HepG2 (cell line): ENCODE results near the gene SLC9A5. TPM values are rescaled to one million over a fixed set of nuclear protein-coding genes. Genes with fewer than 3 reads are reported as not detected.
A peak's percentile ranks its signal among the peaks of the same experiment; 100 is the strongest.

ENCODE experiments used
- BRD4 ChIP-seq: sonication (generic); formaldehyde crosslinking; IDR thresholded peaks from 2 replicates; pipeline ENCODE4 v1.4.0; 2020; ENCODE audit warnings: missing genetic modification reagents
- CEBPG ChIP-seq: IDR thresholded peaks from 2 replicates; pipeline ENCODE4 v1.6.1; 2016
- GFI1 ChIP-seq: sonication (generic); formaldehyde crosslinking; IDR thresholded peaks from 2 replicates; pipeline ENCODE4 v1.5.0; 2020; ENCODE audit warnings: missing genetic modification reagents, mild to moderate bottlenecking, borderline replicate concordance
- GPN1 ChIP-seq: sonication (generic); formaldehyde crosslinking; IDR thresholded peaks from 2 replicates; pipeline ENCODE4 v1.5.1; 2020; ENCODE audit warnings: missing genetic modification reagents, borderline replicate concordance
- HMG20A ChIP-seq: IDR thresholded peaks from 2 replicates; pipeline ENCODE4 v1.6.1; 2016; ENCODE audit warnings: borderline replicate concordance
- KMT2B ChIP-seq: IDR thresholded peaks from 2 replicates; pipeline ENCODE4 v1.6.1; 2016; ENCODE audit warnings: missing genetic modification reagents, missing compliant biosample characterization
- MATR3 ChIP-seq: sonication (generic); formaldehyde crosslinking; IDR thresholded peaks from 2 replicates; pipeline ENCODE4 v1.4.0; 2020; ENCODE audit warnings: missing genetic modification reagents
- NR2F6 ChIP-seq, 2 experiments: IDR thresholded peaks; 2 replicates each; pipeline ENCODE4 v1.6.1; 2016; ENCODE audit warnings: antibody characterized with exemption in 1 of 2, mild to moderate bottlenecking in 1 of 2
- POLR2A ChIP-seq, 2 experiments: IDR thresholded peaks; 2 replicates each; pipeline ENCODE4 v1.6.1; 2011; ENCODE audit warnings: low read depth in 2 of 2, low read length in 2 of 2, mild to moderate bottlenecking in 1 of 2, moderate library complexity in 1 of 2; ENCODE audit not compliant: insufficient read depth in 1 of 2
- RFX5 ChIP-seq: IDR thresholded peaks from 2 replicates; pipeline ENCODE4 v1.6.1; 2011; ENCODE audit warnings: low read depth, low read length, improper control_type of control experiment
- SP2 ChIP-seq: sonication (generic); formaldehyde crosslinking; IDR thresholded peaks from 2 replicates; pipeline ENCODE4 v1.5.1; 2020; ENCODE audit warnings: mild to moderate bottlenecking, missing genetic modification reagents
- SRSF9 ChIP-seq: fragments of 200-400 bp; formaldehyde crosslinking; IDR thresholded peaks from 2 replicates; pipeline ENCODE4 v1.6.1; 2018; ENCODE audit warnings: borderline replicate concordance, mild to moderate bottlenecking, low read depth, low read length; ENCODE audit not compliant: insufficient read depth, poor library complexity, severe bottlenecking
- ZNF557 ChIP-seq: sonication (generic); formaldehyde crosslinking; IDR thresholded peaks from 2 replicates; pipeline ENCODE4 v1.4.0; 2020; ENCODE audit warnings: missing genetic modification reagents
- ZNF746 ChIP-seq: sonication (generic); formaldehyde crosslinking; IDR thresholded peaks from 2 replicates; pipeline ENCODE4 v1.8.0; 2022; ENCODE audit warnings: mild to moderate bottlenecking, missing genetic modification reagents
- ZSCAN12 ChIP-seq: sonication (generic); formaldehyde crosslinking; IDR thresholded peaks from 2 replicates; pipeline ENCODE4 v1.9.0; 2021; ENCODE audit warnings: mild to moderate bottlenecking, missing genetic modification reagents
- ZSCAN21 ChIP-seq: sonication (generic); formaldehyde crosslinking; IDR thresholded peaks from 2 replicates; pipeline ENCODE4 v1.8.0; 2022; ENCODE audit warnings: mild to moderate bottlenecking, missing genetic modification reagents, moderate library complexity, borderline replicate concordance
- ZSCAN31 ChIP-seq: sonication (generic); formaldehyde crosslinking; IDR thresholded peaks from 2 replicates; pipeline ENCODE4 v1.5.0; 2020; ENCODE audit warnings: low read depth, mild to moderate bottlenecking, missing genetic modification reagents
- polyA plus RNA-seq, 8 experiments: library from polyadenylated mRNA; depleted of rRNA in 3 of 8; stranded (reverse) in 7 of 8; unstranded in 1 of 8; fragments of >200 nt; fragmentation: Illumina TruSeq in 4 of 8; extraction: Trizol in 4 of 8; gene quantifications; 2 replicates each; pipeline versions ENCODE4 v1.2.1 to v1.2.3, GENCODE V29; 2011 to 2016; ENCODE audit warnings: low read depth in 4 of 8, missing spikeins in 1 of 8, mixed read lengths in 1 of 8; ENCODE audit not compliant: insufficient read depth in 1 of 8
- total RNA-seq, 5 experiments: library from RNA; depleted of rRNA; stranded (reverse); fragments of >200 nt; fragmentation: Illumina TruSeq; extraction: Trizol; gene quantifications; 2 replicates each; pipeline ENCODE4 v1.2.3, GENCODE V29; 2016; ENCODE audit warnings: low read depth in 1 of 5
- TF ChIP-seq, protein P1 (sequence below): sonication (generic); formaldehyde crosslinking; conservative IDR thresholded peaks from 2 replicates; pipeline ENCODE4 v1.8.0; 2022; ENCODE audit warnings: mild to moderate bottlenecking, moderate library complexity, missing genetic modification reagents
- TF ChIP-seq, protein P2 (sequence below): sonication (generic); formaldehyde crosslinking; IDR thresholded peaks from 2 replicates; pipeline ENCODE4 v1.8.1; 2023; ENCODE audit warnings: mild to moderate bottlenecking, missing genetic modification reagents
- TF ChIP-seq, protein P3 (sequence below): IDR thresholded peaks from 2 replicates; pipeline ENCODE4 v1.6.1; 2016; ENCODE audit warnings: low read depth, control low read depth
- TF ChIP-seq, protein P4 (sequence below): sonication (generic); formaldehyde crosslinking; IDR thresholded peaks from 2 replicates; pipeline ENCODE4 v1.5.1; 2020; ENCODE audit warnings: mild to moderate bottlenecking, missing genetic modification reagents, borderline replicate concordance
- TF ChIP-seq, protein P5 (sequence below): sonication (generic); formaldehyde crosslinking; IDR thresholded peaks from 2 replicates; pipeline ENCODE4 v1.8.1; 2023; ENCODE audit warnings: mild to moderate bottlenecking, moderate library complexity, missing genetic modification reagents

The SLC9A5 gene
- total and polyA plus RNA-seq, 2 of the 13 experiments (the other 11 are each of a cell fraction or from before 2014, with no cell fraction given), result 0.58 to 1.4 TPM

DNA sequence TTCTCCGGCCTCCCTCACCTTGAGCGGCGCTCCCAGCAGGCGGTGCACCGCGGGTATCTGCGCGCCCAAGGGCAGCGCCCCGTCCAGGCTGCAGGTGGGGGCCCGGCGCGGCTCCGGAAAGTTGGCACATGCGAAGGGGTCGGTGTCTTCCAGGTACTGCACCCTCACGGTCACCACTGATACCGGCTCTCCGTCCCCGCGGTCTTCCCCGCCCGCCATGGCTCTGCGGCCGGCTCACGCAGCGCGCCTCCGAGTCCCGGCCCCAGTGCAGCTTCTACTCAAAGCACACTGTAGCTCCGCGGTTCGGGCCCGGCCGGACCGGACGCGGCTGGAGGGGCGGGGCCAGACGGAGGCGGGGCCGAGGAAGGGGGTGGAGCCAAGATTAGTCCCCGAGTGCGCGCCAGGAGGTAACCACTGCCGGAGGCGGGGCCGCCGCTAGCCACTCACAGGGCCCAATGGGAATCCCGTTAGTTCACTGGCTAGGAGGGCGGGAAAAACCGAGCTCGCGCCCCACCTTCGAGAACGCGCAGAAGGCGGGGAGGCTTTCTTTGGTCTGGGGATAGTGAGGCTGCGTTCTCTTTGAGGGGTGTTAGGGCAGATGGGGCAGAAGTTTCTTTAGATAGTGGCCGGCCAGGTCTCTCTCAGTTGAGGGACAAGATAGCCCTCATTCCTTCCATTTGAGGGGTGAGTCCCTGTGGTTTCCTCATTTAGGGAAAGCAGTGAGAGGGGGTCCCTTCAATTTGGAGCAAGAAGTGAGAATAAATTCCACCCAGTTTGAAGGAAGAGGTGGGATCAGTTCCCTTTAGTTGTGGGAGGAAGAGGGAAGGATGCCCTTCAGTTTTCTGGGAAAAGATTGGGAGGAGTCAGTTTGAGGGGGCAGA lies 1.3 kb upstream of the SLC9A5 start, which contains the start of gene FHOD1 (continued):
- TF ChIP-seq, protein P1, sequence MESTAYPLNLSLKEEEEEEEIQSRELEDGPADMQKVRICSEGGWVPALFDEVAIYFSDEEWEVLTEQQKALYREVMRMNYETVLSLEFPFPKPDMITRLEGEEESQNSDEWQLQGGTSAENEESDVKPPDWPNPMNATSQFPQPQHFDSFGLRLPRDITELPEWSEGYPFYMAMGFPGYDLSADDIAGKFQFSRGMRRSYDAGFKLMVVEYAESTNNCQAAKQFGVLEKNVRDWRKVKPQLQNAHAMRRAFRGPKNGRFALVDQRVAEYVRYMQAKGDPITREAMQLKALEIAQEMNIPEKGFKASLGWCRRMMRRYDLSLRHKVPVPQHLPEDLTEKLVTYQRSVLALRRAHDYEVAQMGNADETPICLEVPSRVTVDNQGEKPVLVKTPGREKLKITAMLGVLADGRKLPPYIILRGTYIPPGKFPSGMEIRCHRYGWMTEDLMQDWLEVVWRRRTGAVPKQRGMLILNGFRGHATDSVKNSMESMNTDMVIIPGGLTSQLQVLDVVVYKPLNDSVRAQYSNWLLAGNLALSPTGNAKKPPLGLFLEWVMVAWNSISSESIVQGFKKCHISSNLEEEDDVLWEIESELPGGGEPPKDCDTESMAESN (CRISPR knock-in tag), result peak; percentile 68; the same call in 1 of the 2 replicates
- TF ChIP-seq GPN1 (CRISPR knock-in tag), result 0 out of 2 replicates have a peak, but pooled peaks have one; percentile 57
- peak; percentile 14 to 72; a peak in 2 of 4 replicates for TF ChIP-seq POLR2A (IDR thresholded peaks at IDR 0.05; ENCODE audit: insufficient read depth in 1 of 2, low read depth in 2 of 2, low read length in 2 of 2)
- TF ChIP-seq, protein P2, sequence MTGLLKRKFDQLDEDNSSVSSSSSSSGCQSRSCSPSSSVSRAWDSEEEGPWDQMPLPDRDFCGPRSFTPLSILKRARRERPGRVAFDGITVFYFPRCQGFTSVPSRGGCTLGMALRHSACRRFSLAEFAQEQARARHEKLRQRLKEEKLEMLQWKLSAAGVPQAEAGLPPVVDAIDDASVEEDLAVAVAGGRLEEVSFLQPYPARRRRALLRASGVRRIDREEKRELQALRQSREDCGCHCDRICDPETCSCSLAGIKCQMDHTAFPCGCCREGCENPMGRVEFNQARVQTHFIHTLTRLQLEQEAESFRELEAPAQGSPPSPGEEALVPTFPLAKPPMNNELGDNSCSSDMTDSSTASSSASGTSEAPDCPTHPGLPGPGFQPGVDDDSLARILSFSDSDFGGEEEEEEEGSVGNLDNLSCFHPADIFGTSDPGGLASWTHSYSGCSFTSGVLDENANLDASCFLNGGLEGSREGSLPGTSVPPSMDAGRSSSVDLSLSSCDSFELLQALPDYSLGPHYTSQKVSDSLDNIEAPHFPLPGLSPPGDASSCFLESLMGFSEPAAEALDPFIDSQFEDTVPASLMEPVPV (CRISPR knock-in tag), result peak; percentile 91
- no peak for TF ChIP-seq NR2F6 (IDR thresholded peaks at IDR 0.05)
- no peak for TF ChIP-seq NR2F6 (CRISPR knock-in tag; IDR thresholded peaks at IDR 0.05)
- TF ChIP-seq BRD4 (CRISPR knock-in tag), result 0 out of 2 replicates have a peak, but pooled peaks have one; percentile 17
- TF ChIP-seq, protein P3, sequence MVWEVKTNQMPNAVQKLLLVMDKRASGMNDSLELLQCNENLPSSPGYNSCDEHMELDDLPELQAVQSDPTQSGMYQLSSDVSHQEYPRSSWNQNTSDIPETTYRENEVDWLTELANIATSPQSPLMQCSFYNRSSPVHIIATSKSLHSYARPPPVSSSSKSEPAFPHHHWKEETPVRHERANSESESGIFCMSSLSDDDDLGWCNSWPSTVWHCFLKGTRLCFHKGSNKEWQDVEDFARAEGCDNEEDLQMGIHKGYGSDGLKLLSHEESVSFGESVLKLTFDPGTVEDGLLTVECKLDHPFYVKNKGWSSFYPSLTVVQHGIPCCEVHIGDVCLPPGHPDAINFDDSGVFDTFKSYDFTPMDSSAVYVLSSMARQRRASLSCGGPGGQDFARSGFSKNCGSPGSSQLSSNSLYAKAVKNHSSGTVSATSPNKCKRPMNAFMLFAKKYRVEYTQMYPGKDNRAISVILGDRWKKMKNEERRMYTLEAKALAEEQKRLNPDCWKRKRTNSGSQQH, result no peak
- TF ChIP-seq ZSCAN21 (CRISPR knock-in tag), result peak; percentile 42; the same call in 1 of the 2 replicates
- TF ChIP-seq HMG20A (CRISPR knock-in tag), result 0 out of 2 replicates have a peak, but pooled peaks have one; percentile 9
- TF ChIP-seq KMT2B, result peak; percentile 67; the same call in 1 of the 2 replicates
- TF ChIP-seq, protein P4, sequence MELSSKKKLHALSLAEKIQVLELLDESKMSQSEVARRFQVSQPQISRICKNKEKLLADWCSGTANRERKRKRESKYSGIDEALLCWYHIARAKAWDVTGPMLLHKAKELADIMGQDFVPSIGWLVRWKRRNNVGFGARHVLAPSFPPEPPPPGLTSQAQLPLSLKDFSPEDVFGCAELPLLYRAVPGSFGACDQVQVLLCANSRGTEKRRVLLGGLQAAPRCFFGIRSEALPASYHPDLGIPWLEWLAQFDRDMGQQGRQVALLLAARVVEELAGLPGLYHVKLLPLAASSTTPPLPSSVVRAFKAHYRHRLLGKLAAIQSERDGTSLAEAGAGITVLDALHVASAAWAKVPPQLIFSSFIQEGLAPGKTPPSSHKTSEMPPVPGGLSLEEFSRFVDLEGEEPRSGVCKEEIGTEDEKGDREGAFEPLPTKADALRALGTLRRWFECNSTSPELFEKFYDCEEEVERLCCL (CRISPR knock-in tag), result no peak
- no peak for TF ChIP-seq RFX5
- TF ChIP-seq, protein P5, sequence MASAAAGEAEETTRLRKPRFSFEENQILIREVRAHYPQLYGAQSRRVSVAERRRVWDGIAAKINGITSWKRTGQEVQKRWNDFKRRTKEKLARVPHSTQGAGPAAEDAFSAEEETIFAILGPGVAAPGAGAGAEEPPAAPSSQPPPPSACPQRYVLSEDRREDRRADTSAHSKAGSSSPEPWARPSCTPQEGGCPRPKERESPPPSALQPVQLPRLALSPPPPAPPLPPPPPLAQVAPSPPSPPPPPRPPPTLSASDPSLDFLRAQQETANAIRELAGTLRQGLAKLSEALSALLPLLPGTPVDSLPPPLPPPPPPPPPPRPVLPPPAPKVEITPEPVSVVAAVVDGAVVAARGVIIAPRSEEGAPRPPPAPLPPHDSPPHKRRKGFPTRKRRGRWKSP (CRISPR knock-in tag), result peak; percentile 32; the same call in 1 of the 2 replicates
- no peak for TF ChIP-seq ZNF557 (CRISPR knock-in tag)
- TF ChIP-seq MATR3 (CRISPR knock-in tag), result no peak
- TF ChIP-seq SRSF9, result no peak
- peak; percentile 33; the same call in 1 of the 2 replicates for TF ChIP-seq ZNF746 (CRISPR knock-in tag)
- no peak for TF ChIP-seq CEBPG
- no peak for TF ChIP-seq GFI1 (CRISPR knock-in tag)
- 0 out of 2 replicates have a peak, but pooled peaks have one; percentile 57 for TF ChIP-seq ZSCAN31
- peak; percentile 69 for TF ChIP-seq SP2 (CRISPR knock-in tag)
- no peak for TF ChIP-seq ZSCAN12
